ENCODE measurements around the gene NOG.

DNA sequence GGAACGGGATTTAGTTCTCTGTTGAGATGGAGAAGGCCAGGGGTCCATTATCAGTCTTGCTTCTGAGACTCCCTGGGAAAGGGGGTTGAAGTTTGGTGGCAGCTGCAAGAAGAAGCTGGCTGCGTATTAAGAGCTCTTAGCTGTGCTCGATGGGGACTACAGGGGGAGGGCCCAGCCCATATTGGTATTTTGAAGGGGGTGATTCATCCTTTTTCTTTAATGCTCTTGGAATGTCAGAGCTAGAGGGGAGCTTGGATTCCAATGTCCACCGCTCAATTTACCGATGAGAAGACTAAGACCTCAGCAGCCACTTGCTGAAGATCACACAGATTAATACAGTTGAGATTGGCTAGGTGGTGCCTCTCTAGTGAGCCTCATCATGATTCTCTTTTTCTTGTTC lies 5.0 kb downstream of the NOG start:
- TF ChIP-seq, protein P1, sequence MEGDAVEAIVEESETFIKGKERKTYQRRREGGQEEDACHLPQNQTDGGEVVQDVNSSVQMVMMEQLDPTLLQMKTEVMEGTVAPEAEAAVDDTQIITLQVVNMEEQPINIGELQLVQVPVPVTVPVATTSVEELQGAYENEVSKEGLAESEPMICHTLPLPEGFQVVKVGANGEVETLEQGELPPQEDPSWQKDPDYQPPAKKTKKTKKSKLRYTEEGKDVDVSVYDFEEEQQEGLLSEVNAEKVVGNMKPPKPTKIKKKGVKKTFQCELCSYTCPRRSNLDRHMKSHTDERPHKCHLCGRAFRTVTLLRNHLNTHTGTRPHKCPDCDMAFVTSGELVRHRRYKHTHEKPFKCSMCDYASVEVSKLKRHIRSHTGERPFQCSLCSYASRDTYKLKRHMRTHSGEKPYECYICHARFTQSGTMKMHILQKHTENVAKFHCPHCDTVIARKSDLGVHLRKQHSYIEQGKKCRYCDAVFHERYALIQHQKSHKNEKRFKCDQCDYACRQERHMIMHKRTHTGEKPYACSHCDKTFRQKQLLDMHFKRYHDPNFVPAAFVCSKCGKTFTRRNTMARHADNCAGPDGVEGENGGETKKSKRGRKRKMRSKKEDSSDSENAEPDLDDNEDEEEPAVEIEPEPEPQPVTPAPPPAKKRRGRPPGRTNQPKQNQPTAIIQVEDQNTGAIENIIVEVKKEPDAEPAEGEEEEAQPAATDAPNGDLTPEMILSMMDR (IDR thresholded peaks at IDR 0.05; ENCODE audit: borderline replicate concordance, extremely low read depth, low read length, poor library complexity, severe bottlenecking): no peak
- no peak for TF ChIP-seq EZH2 (IDR thresholded peaks at IDR 0.05; ENCODE audit: borderline replicate concordance, low read depth, low read length, severe bottlenecking)
